Brain pericyte (primary cell): Measurements from ENCODE around the gene SRCAP.

ENCODE experiments used
- DNase-seq: peaks from one replicate; pipeline ENCODE4 v3.0.0-alpha.2; 2012; ENCODE audit warnings: low read depth, low spot score

The SRCAP gene

GRCh38 chr16:30698816-30699614, at the start of gene SRCAP:
Gene SRCAP, plus strand, starts transcription at chr16:30699171. Its CDS starts 1,654 bp downstream, at chr16:30700825.
- DNase-seq: peak; percentile 40

GRCh38 chr16:30649725-30650368, 49.1 kb upstream of the SRCAP start:
- DNase-seq: no peak

- DNase-seq: peak; percentile 99
Measured at GRCh38 chr16:30650369-30651123, 48.4 kb upstream of the SRCAP start, which contains the start of gene PRR14. Gene PRR14, plus strand, starts transcription at chr16:30650960. Its CDS starts 686 bp downstream, at chr16:30651646.

- no peak for DNase-seq
Measured at GRCh38 chr16:30651124-30652004, 47.6 kb upstream of the SRCAP start.

GRCh38 chr16:30652005-30652296, 47.0 kb upstream of the SRCAP start:
- no peak for DNase-seq

- DNase-seq: no peak
Measured at GRCh38 chr16:30652718-30653117, 46.3 kb upstream of the SRCAP start.

- DNase-seq: no peak
Measured at GRCh38 chr16:30654856-30655255, 44.1 kb upstream of the SRCAP start.

GRCh38 chr16:30655815-30656347, 43.1 kb upstream of the SRCAP start:
- DNase-seq: no peak

- DNase-seq: no peak
Measured at GRCh38 chr16:30656388-30656787, 42.6 kb upstream of the SRCAP start.

GRCh38 chr16:30656974-30657865, 41.8 kb upstream of the SRCAP start:
- DNase-seq: no peak

- DNase-seq: peak; percentile 100
Measured at GRCh38 chr16:30657866-30658730, 40.9 kb upstream of the SRCAP start, which contains the start of gene FBRS. Gene FBRS, plus strand, starts transcription at chr16:30658431. Its CDS starts 1,088 bp downstream, at chr16:30659519.

GRCh38 chr16:30658731-30659506, 40.1 kb upstream of the SRCAP start:
- DNase-seq: peak; percentile 95

GRCh38 chr16:30659507-30660423, 39.2 kb upstream of the SRCAP start:
- no peak for DNase-seq

GRCh38 chr16:30660424-30661261, 38.3 kb upstream of the SRCAP start:
- DNase-seq: no peak

- no peak for DNase-seq
Measured at GRCh38 chr16:30662449-30662848, 36.5 kb upstream of the SRCAP start.

GRCh38 chr16:30663038-30663437, 35.9 kb upstream of the SRCAP start:
- DNase-seq: no peak
